Measurements from ENCODE around the gene ANKDD1B.

DNA sequence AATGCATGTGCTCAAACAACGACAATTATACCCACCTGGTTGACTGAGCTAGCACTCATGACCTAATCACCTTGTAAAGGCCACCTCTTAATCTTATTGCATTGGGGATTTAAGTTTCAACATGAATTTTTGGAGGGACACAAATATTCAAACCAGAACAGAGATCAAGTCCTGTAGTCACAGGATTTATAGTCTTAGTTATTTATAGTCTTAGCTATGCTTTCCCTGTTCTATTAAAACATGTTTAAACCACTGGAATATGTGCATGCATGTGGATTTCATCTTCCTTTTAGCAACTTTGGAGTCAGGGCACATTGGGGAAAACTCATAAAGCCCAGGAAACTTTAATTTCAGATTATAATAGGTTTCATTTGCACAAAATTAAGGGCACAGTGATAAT lies 26.7 kb downstream of the ANKDD1B start:
- TF ChIP-seq, protein P1, sequence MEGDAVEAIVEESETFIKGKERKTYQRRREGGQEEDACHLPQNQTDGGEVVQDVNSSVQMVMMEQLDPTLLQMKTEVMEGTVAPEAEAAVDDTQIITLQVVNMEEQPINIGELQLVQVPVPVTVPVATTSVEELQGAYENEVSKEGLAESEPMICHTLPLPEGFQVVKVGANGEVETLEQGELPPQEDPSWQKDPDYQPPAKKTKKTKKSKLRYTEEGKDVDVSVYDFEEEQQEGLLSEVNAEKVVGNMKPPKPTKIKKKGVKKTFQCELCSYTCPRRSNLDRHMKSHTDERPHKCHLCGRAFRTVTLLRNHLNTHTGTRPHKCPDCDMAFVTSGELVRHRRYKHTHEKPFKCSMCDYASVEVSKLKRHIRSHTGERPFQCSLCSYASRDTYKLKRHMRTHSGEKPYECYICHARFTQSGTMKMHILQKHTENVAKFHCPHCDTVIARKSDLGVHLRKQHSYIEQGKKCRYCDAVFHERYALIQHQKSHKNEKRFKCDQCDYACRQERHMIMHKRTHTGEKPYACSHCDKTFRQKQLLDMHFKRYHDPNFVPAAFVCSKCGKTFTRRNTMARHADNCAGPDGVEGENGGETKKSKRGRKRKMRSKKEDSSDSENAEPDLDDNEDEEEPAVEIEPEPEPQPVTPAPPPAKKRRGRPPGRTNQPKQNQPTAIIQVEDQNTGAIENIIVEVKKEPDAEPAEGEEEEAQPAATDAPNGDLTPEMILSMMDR (IDR thresholded peaks at IDR 0.05) = no peak
- no peak for TF ChIP-seq POLR2A (IDR thresholded peaks at IDR 0.05)

Data from adrenal gland (tissue), 5 donors.